Right lobe of liver (tissue), 4 donors: ENCODE measurements around the gene PLCL2.
"Not testable (repeated sequence)": the region's sequence is repeated elsewhere in the genome, so short reads cannot be mapped to it uniquely, and the experiment has no call there.

ENCODE experiments used
- CTCF ChIP-seq, 4 donors: fragments of 200-600 bp in 3 of 4; fragments of 450-650 bp in 1 of 4; IDR thresholded peaks; one replicate each; pipeline versions ENCODE4 v1.5.1 to v1.8.0; 2016 to 2022; ENCODE audit warnings: antibody characterized with exemption in 4 of 4, mild to moderate bottlenecking in 2 of 4
- POLR2A ChIP-seq: fragments of 450-650 bp; IDR thresholded peaks from one replicate; pipeline ENCODE4 v1.6.1; 2017; ENCODE audit warnings: antibody characterized with exemption, mild to moderate bottlenecking
- donor health status: DM: no; HTN: no; CAD: no.
- donor health status: DM: no; HTN: no; CAD: no.
- donor health status: DM: no; HTN: yes; CAD: no.

- not testable (repeated sequence) for TF ChIP-seq CTCF (IDR thresholded peaks at IDR 0.05); POLR2A
Observed at GRCh38 chr3:16957852-16958251, 73.1 kb downstream of the PLCL2 start.
